Activated CD4-positive, alpha-beta T cell treated with anti-CD3 and anti-CD28 coated beads, Interleukin-2, Interleukin-4, amounts not matched to agents 100 ng/mL and 50 ng/mL, durations not matched to agents 16 hours and 8 hours (primary cell): ENCODE data around the gene ACTL8.

Source experiments
- DNase-seq: peaks from one replicate; pipeline ENCODE4 v3.0.0-alpha.2; 2020; ENCODE audit warnings: low spot score

ACTL8 gene

GRCh38 chr1:17770983-17771382 lies 15.8 kb downstream of the ACTL8 start:
- no peak for DNase-seq

- no peak for DNase-seq
Measured at GRCh38 chr1:17772615-17773212, 17.6 kb downstream of the ACTL8 start.

GRCh38 chr1:17773591-17774326 lies 18.6 kb downstream of the ACTL8 start:
- DNase-seq = no peak

GRCh38 chr1:17774452-17774851 lies 19.3 kb downstream of the ACTL8 start:
- DNase-seq = no peak

GRCh38 chr1:17775796-17776195 lies 20.7 kb downstream of the ACTL8 start:
- DNase-seq = no peak

- DNase-seq = no peak
Measured at GRCh38 chr1:17776426-17776825, 21.3 kb downstream of the ACTL8 start.

GRCh38 chr1:17777330-17777729 lies 22.2 kb downstream of the ACTL8 start:
- no peak for DNase-seq

GRCh38 chr1:17777818-17778217 lies 22.7 kb downstream of the ACTL8 start:
- DNase-seq = no peak

- no peak for DNase-seq
Measured at GRCh38 chr1:17780916-17781315, 25.8 kb downstream of the ACTL8 start.

GRCh38 chr1:17789926-17790325 lies 34.8 kb downstream of the ACTL8 start:
- no peak for DNase-seq

GRCh38 chr1:17790383-17791054 lies 35.4 kb downstream of the ACTL8 start:
- DNase-seq = no peak

- no peak for DNase-seq
Measured at GRCh38 chr1:17791055-17791390, 35.9 kb downstream of the ACTL8 start.

GRCh38 chr1:17791480-17791879 lies 36.3 kb downstream of the ACTL8 start:
- no peak for DNase-seq

- no peak for DNase-seq
Measured at GRCh38 chr1:17792421-17792820, 37.3 kb downstream of the ACTL8 start.

- DNase-seq = no peak
Measured at GRCh38 chr1:17795081-17795809, 40.1 kb downstream of the ACTL8 start.

- DNase-seq = no peak
Measured at GRCh38 chr1:17795836-17796645, 40.9 kb downstream of the ACTL8 start.

GRCh38 chr1:17797478-17797877 lies 42.3 kb downstream of the ACTL8 start:
- no peak for DNase-seq

- no peak for DNase-seq
Measured at GRCh38 chr1:17798011-17798410, 42.9 kb downstream of the ACTL8 start.

GRCh38 chr1:17798799-17799382 lies 43.8 kb downstream of the ACTL8 start:
- DNase-seq = no peak

- DNase-seq = no peak
Measured at GRCh38 chr1:17799642-17800041, 44.5 kb downstream of the ACTL8 start.

- DNase-seq = no peak
Measured at GRCh38 chr1:17802164-17802563, 47.0 kb downstream of the ACTL8 start.

- DNase-seq = no peak
Measured at GRCh38 chr1:17802945-17803344, 47.8 kb downstream of the ACTL8 start.
